H9 (cell line): ENCODE results near the gene CALCA. TPM values are rescaled to one million over a fixed set of nuclear protein-coding genes. Genes with fewer than 3 reads are reported as not detected.

ENCODE experiments used
- DNase-seq: peaks from one replicate; pipeline ENCODE4 v3.0.0-alpha.2; 2017
- H2AFZ ChIP-seq: one replicate; pipeline ENCODE4 v1.6.1; 2013; ENCODE audit warnings: mild to moderate bottlenecking, low read length, control low read depth, moderate library complexity
- H2AK5ac ChIP-seq: 2 replicates; pipeline ENCODE4 v1.6.1; 2013; ENCODE audit warnings: low read length, control low read depth, mixed read lengths; ENCODE audit not compliant: insufficient read length
- H2BK120ac ChIP-seq: one replicate; pipeline ENCODE4 v1.6.1; 2013; ENCODE audit warnings: low read depth, mild to moderate bottlenecking, low read length, control low read depth, inconsistent platforms; ENCODE audit not compliant: poor library complexity, severe bottlenecking
- H2BK12ac ChIP-seq: 2 replicates; pipeline ENCODE4 v1.6.1; 2013; ENCODE audit warnings: low read length, control low read depth, mixed read lengths, low read depth; ENCODE audit not compliant: insufficient read length
- H2BK15ac ChIP-seq: 2 replicates; pipeline ENCODE4 v1.6.1; 2013; ENCODE audit warnings: low read depth, low read length, control low read depth
- H2BK20ac ChIP-seq: one replicate; pipeline ENCODE4 v1.6.1; 2013; ENCODE audit warnings: low read depth, mild to moderate bottlenecking, low read length, control low read depth, inconsistent platforms; ENCODE audit not compliant: poor library complexity, severe bottlenecking
- H2BK5ac ChIP-seq: 2 replicates; pipeline ENCODE4 v1.6.1; 2013; ENCODE audit warnings: low read length, control low read depth, mixed read lengths; ENCODE audit not compliant: insufficient read length
- H3K14ac ChIP-seq: 2 replicates; pipeline ENCODE4 v1.6.1; 2013; ENCODE audit warnings: low read length, control low read depth; ENCODE audit not compliant: insufficient read depth
- H3K18ac ChIP-seq: 2 replicates; pipeline ENCODE4 v1.6.1; 2013; ENCODE audit warnings: low read depth, mild to moderate bottlenecking, mixed read lengths, low read length, control low read depth; ENCODE audit not compliant: insufficient read length
- H3K23ac ChIP-seq: 2 replicates; pipeline ENCODE4 v1.6.1; 2013; ENCODE audit warnings: low read length, control low read depth, mixed read lengths, low read depth; ENCODE audit not compliant: insufficient read length
- H3K23me2 ChIP-seq: 2 replicates; pipeline ENCODE4 v1.6.1; 2013; ENCODE audit warnings: low read depth, mild to moderate bottlenecking, mixed read lengths, low read length, control low read depth; ENCODE audit not compliant: insufficient read length, poor library complexity, severe bottlenecking
- H3K27ac ChIP-seq: 2 replicates; pipeline ENCODE4 v1.5.1; 2013; ENCODE audit warnings: low read length, control low read depth, mixed read lengths, low read depth; ENCODE audit not compliant: insufficient read length
- H3K27me3 ChIP-seq: 2 replicates; pipeline ENCODE4 v1.6.1; 2013; ENCODE audit warnings: low read length, control low read depth, inconsistent platforms; ENCODE audit not compliant: insufficient read depth
- H3K4ac ChIP-seq: 2 replicates; pipeline ENCODE4 v1.6.1; 2013; ENCODE audit warnings: low read depth, mild to moderate bottlenecking, control low read depth, inconsistent platforms, low read length, moderate library complexity
- H3K4me1 ChIP-seq: 2 replicates; pipeline ENCODE4 v1.6.1; 2013; ENCODE audit warnings: low read length, control low read depth, inconsistent platforms; ENCODE audit not compliant: insufficient read depth
- H3K4me2 ChIP-seq: 2 replicates; pipeline ENCODE4 v1.6.1; 2013; ENCODE audit warnings: low read length, control low read depth, mixed read lengths; ENCODE audit not compliant: insufficient read length, insufficient read depth
- H3K56ac ChIP-seq: 2 replicates; pipeline ENCODE4 v1.6.1; 2013; ENCODE audit warnings: low read depth, mild to moderate bottlenecking, mixed read lengths, low read length, control low read depth; ENCODE audit not compliant: insufficient read length
- H3K79me1 ChIP-seq: 2 replicates; pipeline ENCODE4 v1.6.1; 2013; ENCODE audit warnings: low read depth, mild to moderate bottlenecking, moderate library complexity, low read length, control low read depth, inconsistent platforms; ENCODE audit not compliant: insufficient read depth, poor library complexity, severe bottlenecking
- H3K79me2 ChIP-seq: 2 replicates; pipeline ENCODE4 v1.6.1; 2013; ENCODE audit warnings: low read length, control low read depth, inconsistent platforms; ENCODE audit not compliant: insufficient read depth
- H3K9ac ChIP-seq: 2 replicates; pipeline ENCODE4 v1.6.1; 2013; ENCODE audit warnings: low read length, control low read depth, mixed read lengths; ENCODE audit not compliant: insufficient read length; ENCODE audit errors: extremely low read depth
- H3K9me3 ChIP-seq: one replicate; pipeline ENCODE4 v1.6.1; 2013; ENCODE audit warnings: low read depth, low read length, inconsistent platforms; ENCODE audit not compliant: control insufficient read depth
- H3T11ph ChIP-seq: one replicate; pipeline ENCODE4 v1.6.1; 2013; ENCODE audit warnings: mild to moderate bottlenecking, low read length, control low read depth, inconsistent platforms
- H4K20me1 ChIP-seq: one replicate; pipeline ENCODE4 v1.6.1; 2013; ENCODE audit not compliant: control insufficient read depth, insufficient read length, insufficient read depth
- H4K5ac ChIP-seq: 2 replicates; pipeline ENCODE4 v1.6.1; 2013; ENCODE audit warnings: low read depth, mild to moderate bottlenecking, mixed read lengths, low read length, control low read depth; ENCODE audit not compliant: insufficient read length
- H4K8ac ChIP-seq: replicated peaks from 2 replicates; pipeline ENCODE4 v1.6.1; 2013; ENCODE audit warnings: low read length, control low read depth, mixed read lengths, low read depth; ENCODE audit not compliant: insufficient read length
- H4K91ac ChIP-seq: 2 replicates; pipeline ENCODE4 v1.6.1; 2013; ENCODE audit warnings: low read depth, mild to moderate bottlenecking, moderate library complexity, mixed read lengths, low read length, control low read depth; ENCODE audit not compliant: insufficient read length
- H3K27ac Mint-ChIP-seq, 3 experiments: 2 replicates in 2 of 3; 3 replicates in 1 of 3; pipeline ENCODE4 v1.8.0; 2020 to 2021; ENCODE audit warnings: mixed read lengths in 3 of 3, mild to moderate bottlenecking in 1 of 3, moderate library complexity in 1 of 3
- H3K27me3 Mint-ChIP-seq: 2 replicates; pipeline ENCODE4 v1.8.0; 2021; ENCODE audit warnings: low read depth, mild to moderate bottlenecking, moderate library complexity, mixed read lengths
- H3K36me3 Mint-ChIP-seq, 3 experiments: 2 replicates in 2 of 3; 3 replicates in 1 of 3; pipeline ENCODE4 v1.8.0; 2020 to 2021; ENCODE audit warnings: low read depth in 3 of 3, mixed read lengths in 3 of 3; ENCODE audit not compliant: insufficient read depth in 1 of 3
- H3K4me1 Mint-ChIP-seq, 2 experiments: 2 replicates each; pipeline ENCODE4 v1.8.0; 2020; ENCODE audit warnings: mixed read lengths in 2 of 2
- H3K4me3 Mint-ChIP-seq, 2 experiments: 2 replicates in 1 of 2; 3 replicates in 1 of 2; pipeline ENCODE4 v1.8.0; 2020 to 2021; ENCODE audit warnings: mild to moderate bottlenecking in 2 of 2, mixed read lengths in 2 of 2, moderate library complexity in 1 of 2
- H3K9me3 Mint-ChIP-seq, 2 experiments: 2 replicates in 1 of 2; 3 replicates in 1 of 2; pipeline ENCODE4 v1.8.0; 2020; ENCODE audit warnings: mild to moderate bottlenecking in 2 of 2, mixed read lengths in 2 of 2, moderate library complexity in 1 of 2
- CTCF ChIP-seq: fragments of 200-600 bp; sonication (generic); conservative IDR thresholded peaks from 3 replicates; pipeline ENCODE4 v1.8.0; 2021; ENCODE audit warnings: antibody characterized with exemption, mild to moderate bottlenecking
- WGBS: extraction: QIAGEN DNeasy Blood & Tissue Kit; methylation state at CpG from one replicate; pipeline ENCODE4 v1.1.7; 2013; ENCODE audit warnings: missing lambda C conversion rate, low lambda C conversion rate, mixed read lengths; ENCODE audit not compliant: insufficient read length; ENCODE audit errors: extremely low coverage; 5-methylcytosine and 5-hydroxymethylcytosine counted together
- total RNA-seq: library from RNA; stranded (reverse); gene quantifications from 2 replicates; pipeline ENCODE4 v1.2.1, GENCODE V29; 2021

The CALCA gene
- total RNA-seq, 1 experiment from 2014 or later, result not detected

GRCh38 chr11:14980854-14981253, 8.7 kb upstream of the CALCA start:
- H3K79me2 ChIP-seq, result no peaks in the 10 kb centered on the region
- H4K5ac ChIP-seq, result no peak overlapping the region
- Mint-ChIP-seq H3K36me3 (no peaks in the 10 kb centered on the region), H3K27me3 (peaks cover 62% of the 10 kb centered on the region), H3K27ac (no peak overlapping the region; a peak in 1 of 7 replicates), H3K9me3 (peaks cover 0 to 4% of the 10 kb centered on the region in 2 experiments; a peak in 1 of 5 replicates), H3K4me3 (no peak overlapping the region), H3K4me1 (peaks cover 8% of the 10 kb centered on the region in 2 experiments)
- no peak overlapping the region for H4K8ac ChIP-seq
- H3K23ac ChIP-seq, result no peak overlapping the region
- H3K79me1 ChIP-seq, result no peaks in the 10 kb centered on the region
- no peak overlapping the region for H4K91ac ChIP-seq
- H2BK15ac ChIP-seq, result no peak overlapping the region
- no peak overlapping the region for H3T11ph ChIP-seq
- H3K18ac ChIP-seq, result no peak overlapping the region
- H2AFZ ChIP-seq, result no peak overlapping the region
- no peak overlapping the region for H2BK12ac ChIP-seq
- no peak overlapping the region for H3K4ac ChIP-seq
- H4K20me1 ChIP-seq, result no peaks in the 10 kb centered on the region
- H2BK120ac ChIP-seq, result no peak overlapping the region
- no peak overlapping the region for H2AK5ac ChIP-seq
- no peak overlapping the region for H2BK20ac ChIP-seq
- no peak overlapping the region for H2BK5ac ChIP-seq
- no peaks in the 10 kb centered on the region for H3K23me2 ChIP-seq
- no peak for TF ChIP-seq CTCF
- no peak for DNase-seq
- H3K4me2 ChIP-seq, result no peak overlapping the region
- peaks cover 9% of the 10 kb centered on the region; the same call in 1 of the 2 replicates for H3K27me3 ChIP-seq
- no peaks in the 10 kb centered on the region for H3K9me3 ChIP-seq
- whole genome bisulfite sequencing, result no CpG with 5 or more reads among the region's 3 CpGs
- 0 out of 2 replicates have a peak, but pooled peaks cover 2% of the 10 kb centered on the region for H3K4me1 ChIP-seq
- H3K14ac ChIP-seq, result no peak overlapping the region
- H3K27ac ChIP-seq, result no peak overlapping the region
- no peak overlapping the region for H3K9ac ChIP-seq
- H3K56ac ChIP-seq, result no peak overlapping the region
